Measurements from ENCODE around the gene PANX1.

DNA sequence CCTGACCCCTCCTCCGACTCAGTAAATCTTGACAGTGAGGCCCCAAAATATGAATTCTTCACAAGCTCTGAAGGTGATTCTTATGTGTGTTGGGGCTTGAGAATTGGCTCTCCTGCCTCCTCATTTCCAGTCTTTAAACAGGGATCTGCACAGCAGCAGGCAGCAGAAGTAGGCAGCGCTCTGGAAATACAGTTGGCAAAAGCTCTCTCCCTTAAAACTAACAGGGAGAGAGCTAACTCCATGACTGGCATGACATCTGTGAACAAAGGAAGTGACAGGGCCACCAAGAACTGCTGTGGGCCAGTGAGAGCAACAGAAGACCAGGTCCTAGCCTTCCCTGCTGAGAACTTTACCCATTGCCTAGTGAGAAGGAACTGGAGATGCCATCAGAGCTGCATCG is 70.1 kb downstream of the PANX1 start:
- TF ChIP-seq, protein P1, sequence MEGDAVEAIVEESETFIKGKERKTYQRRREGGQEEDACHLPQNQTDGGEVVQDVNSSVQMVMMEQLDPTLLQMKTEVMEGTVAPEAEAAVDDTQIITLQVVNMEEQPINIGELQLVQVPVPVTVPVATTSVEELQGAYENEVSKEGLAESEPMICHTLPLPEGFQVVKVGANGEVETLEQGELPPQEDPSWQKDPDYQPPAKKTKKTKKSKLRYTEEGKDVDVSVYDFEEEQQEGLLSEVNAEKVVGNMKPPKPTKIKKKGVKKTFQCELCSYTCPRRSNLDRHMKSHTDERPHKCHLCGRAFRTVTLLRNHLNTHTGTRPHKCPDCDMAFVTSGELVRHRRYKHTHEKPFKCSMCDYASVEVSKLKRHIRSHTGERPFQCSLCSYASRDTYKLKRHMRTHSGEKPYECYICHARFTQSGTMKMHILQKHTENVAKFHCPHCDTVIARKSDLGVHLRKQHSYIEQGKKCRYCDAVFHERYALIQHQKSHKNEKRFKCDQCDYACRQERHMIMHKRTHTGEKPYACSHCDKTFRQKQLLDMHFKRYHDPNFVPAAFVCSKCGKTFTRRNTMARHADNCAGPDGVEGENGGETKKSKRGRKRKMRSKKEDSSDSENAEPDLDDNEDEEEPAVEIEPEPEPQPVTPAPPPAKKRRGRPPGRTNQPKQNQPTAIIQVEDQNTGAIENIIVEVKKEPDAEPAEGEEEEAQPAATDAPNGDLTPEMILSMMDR (conservative IDR thresholded peaks at IDR 0.05) = no peak
- no peak for TF ChIP-seq ZFX (IDR thresholded peaks at IDR 0.05)
